GM12878 (cell line): ENCODE data around the gene FAM24B. TPM values are rescaled to one million over a fixed set of nuclear protein-coding genes. Genes with fewer than 3 reads are reported as not detected.

Experiments
- ATAC-seq: fragments of 200-7000 bp; cut with Tn5 transposase; 3 replicates; pipeline ENCODE4 v1.9.1; 2020; ENCODE audit warnings: mild to moderate bottlenecking, moderate library complexity
- BruUV-seq: library from RNA; stranded (reverse); fragments of 400-500 nt; replicated peaks from 2 replicates; lab custom pipeline; 2021; lab: Mats Ljungman, UMichigan
- CTCF ChIA-PET: fragments of 300-600 bp; sonication (Branson Sonifier 250); formaldehyde crosslinking; extraction: SDS; loops from one replicate; lab custom pipeline; 2021; ENCODE audit warnings: inconsistent platforms; lab: Yijun Ruan, JAX
- POLR2A ChIA-PET: fragments of 350-600 bp; formaldehyde crosslinking; extraction: SDS; loops from one replicate; lab custom pipeline; 2021; ENCODE audit warnings: inconsistent platforms; lab: Charles Lee
- RAD21 ChIA-PET: fragments of 300-600 bp; sonication (Branson Sonifier 250); formaldehyde crosslinking; loops from one replicate; lab custom pipeline; 2023; ENCODE audit warnings: antibody characterized with exemption; ENCODE audit not compliant: unreplicated experiment; lab: Charles Lee
- SMC1A ChIA-PET: fragments of 300-600 bp; sonication (Branson Sonifier 250); formaldehyde crosslinking; loops from one replicate; lab custom pipeline; 2023; ENCODE audit not compliant: unreplicated experiment, uncharacterized antibody; lab: Charles Lee
- DNase-seq: peaks from one replicate; pipeline ENCODE4 v3.0.0-alpha.2; 2011; ENCODE audit warnings: low read depth, low spot score
- FAIRE-seq: peaks from 3 replicates; lab custom pipeline; 2011; peaks lifted over from hg19 to GRCh38; lab: Jason Lieb, UNC
- H2AFZ ChIP-seq: 2 replicates; pipeline ENCODE4 v1.6.0; 2011; ENCODE audit warnings: low read depth, low read length, control low read depth; ENCODE audit not compliant: control insufficient read depth
- H3K27ac ChIP-seq: 2 replicates; pipeline ENCODE4 v1.5.1; 2011; ENCODE audit warnings: control low read depth; ENCODE audit not compliant: control insufficient read depth, insufficient read depth
- H3K27me3 ChIP-seq, 2 experiments: replicated peaks in 1 of 2; 2 replicates each; pipeline versions ENCODE4 v1.6.0 to v1.6.1; 2011; ENCODE audit warnings: low read length in 1 of 2; ENCODE audit not compliant: control insufficient read depth in 2 of 2, insufficient read depth in 2 of 2
- H3K36me3 ChIP-seq, 2 experiments: 2 replicates each; pipeline ENCODE4 v1.5.1; 2011; ENCODE audit warnings: low read length in 1 of 2; ENCODE audit not compliant: control insufficient read depth in 2 of 2, insufficient read depth in 2 of 2
- H3K4me1 ChIP-seq: 2 replicates; pipeline ENCODE4 v1.6.1; 2011; ENCODE audit warnings: mild to moderate bottlenecking, low read length, moderate library complexity, mixed read lengths; ENCODE audit not compliant: control insufficient read depth, insufficient read depth
- H3K4me2 ChIP-seq: 2 replicates; pipeline ENCODE4 v1.6.0; 2011; ENCODE audit warnings: control low read depth; ENCODE audit not compliant: control insufficient read depth, insufficient read depth
- H3K4me3 ChIP-seq: fragments of 200-600 bp; sonication (generic); 2 replicates; pipeline ENCODE4 v1.5.1; 2016
- H3K79me2 ChIP-seq: 2 replicates; pipeline ENCODE4 v1.6.0; 2011; ENCODE audit warnings: low read length; ENCODE audit not compliant: control insufficient read depth, insufficient read depth
- H3K9ac ChIP-seq: 2 replicates; pipeline ENCODE4 v1.8.0; 2011; ENCODE audit warnings: low read length, control low read depth, mixed read lengths; ENCODE audit not compliant: control insufficient read depth, insufficient read depth
- H3K9me3 ChIP-seq: replicated peaks from 3 replicates; pipeline ENCODE4 v1.5.1; 2011; ENCODE audit warnings: mild to moderate bottlenecking, low read length; ENCODE audit not compliant: control insufficient read depth, insufficient read depth
- H4K20me1 ChIP-seq: 2 replicates; pipeline ENCODE4 v1.6.0; 2011; ENCODE audit not compliant: control insufficient read depth, insufficient read depth
- BMI1 ChIP-seq: fragments of 450-650 bp; IDR thresholded peaks from 2 replicates; pipeline ENCODE4 v1.6.1; 2016; ENCODE audit warnings: mild to moderate bottlenecking, moderate library complexity, borderline replicate concordance
- EZH2 ChIP-seq: IDR thresholded peaks from 2 replicates; pipeline ENCODE4 v1.6.1; 2012; ENCODE audit warnings: low read depth, mild to moderate bottlenecking, control low read depth, inconsistent platforms, low read length, borderline replicate concordance; ENCODE audit not compliant: control insufficient read depth
- KLF5 ChIP-seq: fragments of 450-650 bp; IDR thresholded peaks from 2 replicates; pipeline ENCODE4 v1.6.1; 2014; ENCODE audit warnings: mild to moderate bottlenecking; ENCODE audit not compliant: partially characterized antibody
- MTA2 ChIP-seq: fragments of 450-650 bp; IDR thresholded peaks from 2 replicates; pipeline ENCODE4 v1.6.1; 2016; ENCODE audit warnings: low read depth, mild to moderate bottlenecking, moderate library complexity
- WGBS: methylation state at CpG from one replicate; pipeline ENCODE4 v1.1.6; 2016; ENCODE audit warnings: low lambda C conversion rate; ENCODE audit not compliant: insufficient replicate concordance, insufficient coverage; ENCODE audit errors: missing lambda C conversion rate; 5-methylcytosine and 5-hydroxymethylcytosine counted together
- in situ Hi-C: fragments of 300-500 bp; cut with MboI; formaldehyde crosslinking; loops from 9 replicates; pipeline ENCODE4 v1.14.3; 2018; ENCODE audit warnings: mixed read lengths
- intact Hi-C: fragments of 100-400 bp; cut with micrococcal nuclease; formaldehyde crosslinking; loops from one replicate; pipeline ENCODE4 v1.14.2; 2022; ENCODE audit not compliant: unreplicated experiment
- polyA plus RNA-seq, 11 experiments: library from polyadenylated mRNA; depleted of rRNA in 4 of 11; unstranded in 6 of 11; stranded (reverse) in 5 of 11; fragments of >200 nt; fragmentation: Nextera tagmentation in 4 of 11; fragmentation: Illumina TruSeq in 1 of 11; extraction: Ambion mirVana in 4 of 11; extraction: Trizol in 1 of 11; gene quantifications; 1 replicate in 1 of 11; 2 replicates in 10 of 11; pipeline versions ENCODE4 v1.2.1 to v1.2.3, GENCODE V29; 2011 to 2016; ENCODE audit warnings: inconsistent platforms in 2 of 11, missing spikeins in 2 of 11, low read depth in 1 of 11
- total RNA-seq, 4 experiments: library from RNA; depleted of rRNA in 3 of 4; stranded (reverse); fragments of >200 nt in 3 of 4; fragmentation: Illumina TruSeq in 1 of 4; extraction: Trizol in 1 of 4; gene quantifications; 2 replicates each; pipeline versions ENCODE4 v1.2.1 to v1.2.3, GENCODE V29; 2013 to 2021
- TF ChIP-seq, protein P1 (sequence below): fragments of 450-650 bp; IDR thresholded peaks from 2 replicates; pipeline ENCODE4 v1.6.1; 2017; ENCODE audit warnings: antibody characterized with exemption, mild to moderate bottlenecking, moderate library complexity

The FAM24B gene
- total and polyA plus RNA-seq, 10 of the 15 experiments (the other 5 are each of a cell fraction or from before 2014, with no cell fraction given), result 4.8 to 15.3 (median 7.2) TPM

- ChIA-PET POLR2A (no interaction called here), CTCF (no interaction called here), SMC1A (no interaction called here), RAD21 (no interaction called here)
- intact Hi-C loops, result no loop called here
- FAIRE-seq (no peak), ATAC-seq (no peak), DNase-seq (no peak)
- Histone ChIP-seq H3K27me3 (no peaks in the 10 kb centered on the region), H2AFZ (no peak overlapping the region), H3K4me3 (no peak overlapping the region), H3K4me1 (no peaks in the 10 kb centered on the region; the same call in 1 of the 2 replicates), H3K9ac (no peak overlapping the region), H4K20me1 (no peaks in the 10 kb centered on the region; the same call in 1 of the 2 replicates), H3K9me3 (no peaks in the 10 kb centered on the region), H3K36me3 (peaks cover 0 to 8% of the 10 kb centered on the region in 2 experiments), H3K27ac (no peak overlapping the region), H3K79me2 (no peaks in the 10 kb centered on the region; the same call in 1 of the 2 replicates), H3K4me2 (no peak overlapping the region)
- WGBS, result 93% methylated on average over 12 of the region's 12 CpGs
- TF ChIP-seq MTA2 (no peak), BMI1 (no peak), KLF5 (no peak), EZH2 (no peak)
- TF ChIP-seq, protein P1, sequence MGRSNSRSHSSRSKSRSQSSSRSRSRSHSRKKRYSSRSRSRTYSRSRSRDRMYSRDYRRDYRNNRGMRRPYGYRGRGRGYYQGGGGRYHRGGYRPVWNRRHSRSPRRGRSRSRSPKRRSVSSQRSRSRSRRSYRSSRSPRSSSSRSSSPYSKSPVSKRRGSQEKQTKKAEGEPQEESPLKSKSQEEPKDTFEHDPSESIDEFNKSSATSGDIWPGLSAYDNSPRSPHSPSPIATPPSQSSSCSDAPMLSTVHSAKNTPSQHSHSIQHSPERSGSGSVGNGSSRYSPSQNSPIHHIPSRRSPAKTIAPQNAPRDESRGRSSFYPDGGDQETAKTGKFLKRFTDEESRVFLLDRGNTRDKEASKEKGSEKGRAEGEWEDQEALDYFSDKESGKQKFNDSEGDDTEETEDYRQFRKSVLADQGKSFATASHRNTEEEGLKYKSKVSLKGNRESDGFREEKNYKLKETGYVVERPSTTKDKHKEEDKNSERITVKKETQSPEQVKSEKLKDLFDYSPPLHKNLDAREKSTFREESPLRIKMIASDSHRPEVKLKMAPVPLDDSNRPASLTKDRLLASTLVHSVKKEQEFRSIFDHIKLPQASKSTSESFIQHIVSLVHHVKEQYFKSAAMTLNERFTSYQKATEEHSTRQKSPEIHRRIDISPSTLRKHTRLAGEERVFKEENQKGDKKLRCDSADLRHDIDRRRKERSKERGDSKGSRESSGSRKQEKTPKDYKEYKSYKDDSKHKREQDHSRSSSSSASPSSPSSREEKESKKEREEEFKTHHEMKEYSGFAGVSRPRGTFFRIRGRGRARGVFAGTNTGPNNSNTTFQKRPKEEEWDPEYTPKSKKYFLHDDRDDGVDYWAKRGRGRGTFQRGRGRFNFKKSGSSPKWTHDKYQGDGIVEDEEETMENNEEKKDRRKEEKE, result no peak
- no TSS peak for BruUV-seq
- in situ Hi-C loops, result no loop called here
Measured at GRCh38 chr10:122849900-122850605, 29.3 kb downstream of the FAM24B start.
